ENCODE results near the gene HS6ST3. TPM values are rescaled to one million over a fixed set of nuclear protein-coding genes. Genes with fewer than 3 reads are reported as not detected.

The HS6ST3 gene
- total and polyA plus RNA-seq, 8 donors = 0.65 to 3.4 (median 1.8) TPM

- intact Hi-C loops (cut with DNase I) = no loop called here
- FAIRE-seq = no peak
- Histone ChIP-seq H3K9me3 (no peaks in the 10 kb centered on the region), H3K27ac (no peak overlapping the region), H3K4me3 (no peak overlapping the region), H3K4me1 (peaks cover 0 to 8% (median 0%) of the 10 kb centered on the region in 3 donors), H3K27me3 (no peaks in the 10 kb centered on the region), H3K36me3 (no peaks in the 10 kb centered on the region)
- no peak for ATAC-seq
- DNase-seq = no peak
- WGBS, 2 donors = 30 to 32% methylated on average over 6 of the region's 6 CpGs
- TF ChIP-seq, protein P1, sequence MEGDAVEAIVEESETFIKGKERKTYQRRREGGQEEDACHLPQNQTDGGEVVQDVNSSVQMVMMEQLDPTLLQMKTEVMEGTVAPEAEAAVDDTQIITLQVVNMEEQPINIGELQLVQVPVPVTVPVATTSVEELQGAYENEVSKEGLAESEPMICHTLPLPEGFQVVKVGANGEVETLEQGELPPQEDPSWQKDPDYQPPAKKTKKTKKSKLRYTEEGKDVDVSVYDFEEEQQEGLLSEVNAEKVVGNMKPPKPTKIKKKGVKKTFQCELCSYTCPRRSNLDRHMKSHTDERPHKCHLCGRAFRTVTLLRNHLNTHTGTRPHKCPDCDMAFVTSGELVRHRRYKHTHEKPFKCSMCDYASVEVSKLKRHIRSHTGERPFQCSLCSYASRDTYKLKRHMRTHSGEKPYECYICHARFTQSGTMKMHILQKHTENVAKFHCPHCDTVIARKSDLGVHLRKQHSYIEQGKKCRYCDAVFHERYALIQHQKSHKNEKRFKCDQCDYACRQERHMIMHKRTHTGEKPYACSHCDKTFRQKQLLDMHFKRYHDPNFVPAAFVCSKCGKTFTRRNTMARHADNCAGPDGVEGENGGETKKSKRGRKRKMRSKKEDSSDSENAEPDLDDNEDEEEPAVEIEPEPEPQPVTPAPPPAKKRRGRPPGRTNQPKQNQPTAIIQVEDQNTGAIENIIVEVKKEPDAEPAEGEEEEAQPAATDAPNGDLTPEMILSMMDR (IDR thresholded peaks at IDR 0.05) = no peak
Observed at GRCh38 chr13:96848286-96848685, 758.4 kb downstream of the HS6ST3 start.

GRCh38 chr13:96849091-96849490 is 759.2 kb downstream of the HS6ST3 start:
- Histone ChIP-seq H3K36me3 (no peaks in the 10 kb centered on the region), H3K27ac (no peak overlapping the region), H3K4me1 (peaks cover 0 to 8% (median 0%) of the 10 kb centered on the region in 3 donors), H3K9me3 (no peaks in the 10 kb centered on the region), H3K27me3 (no peaks in the 10 kb centered on the region), H3K4me3 (no peak overlapping the region)
- DNase-seq (no peak), FAIRE-seq (no peak), ATAC-seq (no peak)
- intact Hi-C loops (cut with DNase I) = no loop called here
- 79 to 80% methylated on average over 5 of the region's 5 CpGs for WGBS, 2 donors
- TF ChIP-seq, protein P1 (IDR thresholded peaks at IDR 0.05) = no peak

GRCh38 chr13:96850538-96851145 is 760.7 kb downstream of the HS6ST3 start:
- FAIRE-seq (no peak), ATAC-seq (no peak), DNase-seq (no peak)
- Histone ChIP-seq H3K4me1 (no peaks in the 10 kb centered on the region), H3K9me3 (no peaks in the 10 kb centered on the region), H3K27ac (no peak overlapping the region), H3K27me3 (no peaks in the 10 kb centered on the region), H3K4me3 (no peak overlapping the region), H3K36me3 (no peaks in the 10 kb centered on the region)
- TF ChIP-seq, protein P1 (IDR thresholded peaks at IDR 0.05) = no peak
- WGBS, 2 donors = 72 to 84% methylated on average over 10 of the region's 10 CpGs
- intact Hi-C loops (cut with DNase I) = no loop called here

GRCh38 chr13:96851856-96852445 is 762.0 kb downstream of the HS6ST3 start:
- Histone ChIP-seq H3K4me1 (no peaks in the 10 kb centered on the region), H3K27ac (no peak overlapping the region), H3K36me3 (no peaks in the 10 kb centered on the region), H3K9me3 (no peaks in the 10 kb centered on the region), H3K4me3 (no peak overlapping the region), H3K27me3 (no peaks in the 10 kb centered on the region)
- DNase-seq = no peak
- WGBS, 2 donors = 71 to 74% methylated on average over 9 of the region's 9 CpGs
- ATAC-seq = no peak
- no peak for FAIRE-seq
- intact Hi-C loops (cut with DNase I) = no loop called here
- TF ChIP-seq, protein P1 (IDR thresholded peaks at IDR 0.05) = no peak

DNA sequence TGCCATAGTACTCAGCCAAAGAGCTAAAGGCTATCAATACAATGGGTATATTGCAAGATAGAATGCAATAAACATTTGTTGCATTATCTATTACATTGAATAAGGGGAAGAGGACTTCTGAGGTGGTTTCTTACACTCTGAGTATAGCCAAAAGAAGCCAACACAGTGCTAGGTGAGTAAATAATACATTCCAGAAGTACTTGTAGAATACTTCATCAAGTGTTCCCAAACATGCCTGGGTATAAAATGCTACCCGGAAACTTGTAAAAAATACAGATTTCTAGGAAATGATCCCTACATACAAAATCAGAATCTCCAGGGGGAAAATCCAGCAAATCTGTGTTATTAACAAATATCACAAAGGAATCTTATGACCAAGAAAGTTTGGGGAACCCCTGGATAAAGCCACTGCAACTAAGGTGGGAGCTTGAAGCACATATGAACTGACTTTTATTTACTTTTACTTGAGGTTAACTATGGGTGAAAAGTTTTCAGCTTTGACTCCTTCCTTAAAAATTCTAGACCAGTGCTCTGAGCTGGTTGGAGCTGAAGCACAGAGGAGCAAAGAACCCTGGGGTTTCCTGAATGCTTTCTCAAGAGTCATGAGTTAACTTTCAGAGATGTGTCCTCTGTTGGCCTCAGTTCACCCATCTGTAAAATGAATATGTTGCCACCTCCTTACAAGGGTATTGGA is 768.4 kb downstream of the HS6ST3 start:
- no peak for DNase-seq
- no peak overlapping the region for H3K4me3 ChIP-seq
- no peaks in the 10 kb centered on the region for H3K9me3 ChIP-seq
- no peak for ATAC-seq
- H3K27ac ChIP-seq = no peak overlapping the region
- no peaks in the 10 kb centered on the region for H3K27me3 ChIP-seq
- TF ChIP-seq, protein P1 (IDR thresholded peaks at IDR 0.05) = no peak
- intact Hi-C loops (cut with DNase I) = no loop called here
- H3K36me3 ChIP-seq = no peaks in the 10 kb centered on the region
- no peaks in the 10 kb centered on the region for H3K4me1 ChIP-seq
- WGBS, 2 donors = 91 to 94% methylated on average over 1 of the region's 1 CpG
- no peak for FAIRE-seq
